Astrocyte (in vitro differentiated cells and primary cell): Measurements from ENCODE around the gene CDC45. TPM values are rescaled to one million over a fixed set of nuclear protein-coding genes. Genes with fewer than 3 reads are reported as not detected.

Experiments used
- DNase-seq: peaks from one replicate; pipeline ENCODE4 v3.0.0-alpha.2; 2010; ENCODE audit warnings: low read depth
- FAIRE-seq: peaks from 2 replicates; lab custom pipeline; 2011; peaks lifted over from hg19 to GRCh38; lab: Jason Lieb, UNC
- H2AFZ ChIP-seq: 2 replicates; pipeline ENCODE4 v1.6.0; 2012; ENCODE audit warnings: low read depth, low read length, inconsistent platforms
- H3K27ac ChIP-seq: 2 replicates; pipeline ENCODE4 v1.5.1; 2011; ENCODE audit warnings: low read depth, low read length, inconsistent platforms
- H3K27me3 ChIP-seq: 2 replicates; pipeline ENCODE4 v1.6.0; 2011; ENCODE audit warnings: low read length, inconsistent platforms; ENCODE audit not compliant: insufficient read depth
- H3K36me3 ChIP-seq: 2 replicates; pipeline ENCODE4 v1.5.1; 2011; ENCODE audit warnings: low read length, inconsistent platforms; ENCODE audit not compliant: insufficient read depth
- H3K4me1 ChIP-seq: 2 replicates; pipeline ENCODE4 v1.5.1; 2011; ENCODE audit warnings: low read length, inconsistent platforms; ENCODE audit not compliant: insufficient read depth
- H3K4me2 ChIP-seq: 2 replicates; pipeline ENCODE4 v1.6.0; 2012; ENCODE audit warnings: low read length, inconsistent platforms
- H3K4me3 ChIP-seq: 2 replicates; pipeline ENCODE4 v1.5.1; 2011; ENCODE audit warnings: low read depth, mild to moderate bottlenecking, low read length, inconsistent platforms; ENCODE audit not compliant: insufficient read depth
- H3K79me2 ChIP-seq: 2 replicates; pipeline ENCODE4 v1.6.0; 2012; ENCODE audit warnings: mild to moderate bottlenecking, low read length, inconsistent platforms; ENCODE audit not compliant: insufficient read depth
- H3K9ac ChIP-seq: 2 replicates; pipeline ENCODE4 v1.6.0; 2012; ENCODE audit warnings: mild to moderate bottlenecking, low read length, inconsistent platforms
- H3K9me3 ChIP-seq: 2 replicates; pipeline ENCODE4 v1.5.1; 2012; ENCODE audit warnings: low read depth, mild to moderate bottlenecking, low read length, inconsistent platforms; ENCODE audit not compliant: insufficient read depth
- H4K20me1 ChIP-seq: 2 replicates; pipeline ENCODE4 v1.6.0; 2012; ENCODE audit warnings: low read length, inconsistent platforms; ENCODE audit not compliant: insufficient read depth
- H3K27ac Mint-ChIP-seq: one replicate; pipeline ENCODE4 v1.8.0; 2021; ENCODE audit warnings: mild to moderate bottlenecking, mixed read lengths; ENCODE audit not compliant: unreplicated experiment
- H3K27me3 Mint-ChIP-seq: one replicate; pipeline ENCODE4 v1.8.0; 2021; ENCODE audit warnings: low read depth, mixed read lengths; ENCODE audit not compliant: unreplicated experiment
- H3K36me3 Mint-ChIP-seq: one replicate; pipeline ENCODE4 v1.8.0; 2021; ENCODE audit warnings: low read depth, mixed read lengths; ENCODE audit not compliant: unreplicated experiment
- H3K4me1 Mint-ChIP-seq: one replicate; pipeline ENCODE4 v1.8.0; 2021; ENCODE audit warnings: low read depth, mixed read lengths; ENCODE audit not compliant: unreplicated experiment
- H3K4me3 Mint-ChIP-seq: one replicate; pipeline ENCODE4 v1.8.0; 2021; ENCODE audit warnings: mild to moderate bottlenecking, moderate library complexity, mixed read lengths; ENCODE audit not compliant: unreplicated experiment
- H3K9me3 Mint-ChIP-seq: one replicate; pipeline ENCODE4 v1.8.0; 2021; ENCODE audit warnings: mild to moderate bottlenecking, mixed read lengths; ENCODE audit not compliant: unreplicated experiment
- EZH2 ChIP-seq: IDR thresholded peaks from 2 replicates; pipeline ENCODE4 v1.6.1; 2012; ENCODE audit warnings: mild to moderate bottlenecking, low read length, inconsistent platforms; ENCODE audit not compliant: insufficient read depth
- total RNA-seq: library from RNA; stranded (reverse); gene quantifications from 2 replicates; pipeline ENCODE4 v1.2.1, GENCODE V29; 2021
- TF ChIP-seq, protein P1 (sequence below): IDR thresholded peaks from 2 replicates; pipeline ENCODE4 v1.5.1; 2011; ENCODE audit warnings: low read depth, mild to moderate bottlenecking, inconsistent platforms, low read length, moderate library complexity; ENCODE audit not compliant: insufficient read depth

CDC45 gene
- total RNA-seq, 1 donor from 2014 or later, result 2.1 TPM

DNA sequence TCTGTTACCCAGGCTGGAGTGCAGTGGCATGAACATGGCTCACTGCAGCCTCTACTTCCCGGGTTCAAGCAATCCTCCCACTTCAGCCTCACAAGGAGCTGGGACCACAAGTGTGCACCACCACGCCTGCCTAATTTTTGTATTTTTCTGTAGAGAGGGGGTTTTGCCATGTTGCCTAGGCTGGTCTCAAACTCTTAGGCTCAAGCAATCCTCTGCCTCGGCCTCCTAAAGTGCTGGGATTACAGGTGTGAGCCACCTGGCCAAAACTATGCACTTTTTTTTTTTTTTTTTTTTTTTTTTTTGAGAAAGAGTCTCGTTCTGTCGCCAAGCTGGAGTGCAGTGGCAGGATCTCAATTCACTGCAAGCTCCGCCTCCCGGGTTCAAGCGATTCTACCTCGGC lies 56.8 kb downstream of the CDC45 start:
- Mint-ChIP-seq H3K36me3 (no peaks in the 10 kb centered on the region), H3K27ac (no peak overlapping the region), H3K4me3 (no peak overlapping the region), H3K4me1 (no peaks in the 10 kb centered on the region), H3K27me3 (peaks cover 3% of the 10 kb centered on the region), H3K9me3 (no peaks in the 10 kb centered on the region)
- Histone ChIP-seq H4K20me1 (no peaks in the 10 kb centered on the region), H3K27me3 (no peaks in the 10 kb centered on the region), H3K27ac (no peak overlapping the region), H3K9me3 (no peaks in the 10 kb centered on the region), H3K9ac (no peak overlapping the region), H3K79me2 (no peaks in the 10 kb centered on the region), H2AFZ (no peak overlapping the region), H3K4me2 (no peak overlapping the region), H3K4me3 (no peak overlapping the region), H3K36me3 (no peaks in the 10 kb centered on the region), H3K4me1 (no peaks in the 10 kb centered on the region)
- no peak for FAIRE-seq
- TF ChIP-seq, protein P1, sequence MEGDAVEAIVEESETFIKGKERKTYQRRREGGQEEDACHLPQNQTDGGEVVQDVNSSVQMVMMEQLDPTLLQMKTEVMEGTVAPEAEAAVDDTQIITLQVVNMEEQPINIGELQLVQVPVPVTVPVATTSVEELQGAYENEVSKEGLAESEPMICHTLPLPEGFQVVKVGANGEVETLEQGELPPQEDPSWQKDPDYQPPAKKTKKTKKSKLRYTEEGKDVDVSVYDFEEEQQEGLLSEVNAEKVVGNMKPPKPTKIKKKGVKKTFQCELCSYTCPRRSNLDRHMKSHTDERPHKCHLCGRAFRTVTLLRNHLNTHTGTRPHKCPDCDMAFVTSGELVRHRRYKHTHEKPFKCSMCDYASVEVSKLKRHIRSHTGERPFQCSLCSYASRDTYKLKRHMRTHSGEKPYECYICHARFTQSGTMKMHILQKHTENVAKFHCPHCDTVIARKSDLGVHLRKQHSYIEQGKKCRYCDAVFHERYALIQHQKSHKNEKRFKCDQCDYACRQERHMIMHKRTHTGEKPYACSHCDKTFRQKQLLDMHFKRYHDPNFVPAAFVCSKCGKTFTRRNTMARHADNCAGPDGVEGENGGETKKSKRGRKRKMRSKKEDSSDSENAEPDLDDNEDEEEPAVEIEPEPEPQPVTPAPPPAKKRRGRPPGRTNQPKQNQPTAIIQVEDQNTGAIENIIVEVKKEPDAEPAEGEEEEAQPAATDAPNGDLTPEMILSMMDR, result no peak
- no peak for TF ChIP-seq EZH2
- DNase-seq, result no peak

DNA sequence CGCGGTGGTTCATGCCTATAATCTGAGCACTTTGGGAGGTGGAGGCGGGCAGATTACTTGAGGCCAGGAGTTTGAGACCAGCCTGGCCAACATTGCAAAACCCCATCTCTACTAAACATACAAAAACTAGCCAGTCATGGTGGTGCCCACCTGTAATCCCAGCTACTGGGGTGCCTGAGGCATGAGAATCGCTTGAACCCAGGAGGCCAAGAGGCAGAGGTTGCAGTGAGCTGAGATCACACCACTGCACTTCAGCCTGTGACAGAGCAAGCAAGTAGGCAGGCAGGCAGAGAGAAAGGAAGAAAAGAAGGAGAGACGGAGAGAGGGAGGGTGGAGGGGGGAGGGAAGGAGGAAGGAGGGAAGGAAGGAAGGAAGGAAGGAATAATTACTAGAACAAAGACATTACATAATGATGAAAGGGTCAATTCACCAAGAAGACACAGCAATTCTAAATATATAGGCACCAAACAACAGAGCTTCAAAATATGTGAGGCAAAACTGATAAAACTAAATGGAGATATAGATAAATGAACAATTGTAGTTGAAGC lies 58.3 kb downstream of the CDC45 start:
- TF ChIP-seq, protein P1, result no peak
- TF ChIP-seq EZH2, result no peak
- DNase-seq (no peak), FAIRE-seq (no peak)
- H3K9me3 ChIP-seq, result no peaks in the 10 kb centered on the region
- no peaks in the 10 kb centered on the region for H3K36me3 ChIP-seq
- H3K4me1 ChIP-seq, result no peaks in the 10 kb centered on the region
- peaks cover 6% of the 10 kb centered on the region for H3K27me3 Mint-ChIP-seq
- no peak overlapping the region for H3K27ac Mint-ChIP-seq
- H4K20me1 ChIP-seq, result no peaks in the 10 kb centered on the region
- H3K4me3 ChIP-seq, result no peak overlapping the region
- H3K4me2 ChIP-seq, result no peak overlapping the region
- no peak overlapping the region for H3K27ac ChIP-seq
- no peaks in the 10 kb centered on the region for H3K79me2 ChIP-seq
- no peak overlapping the region for H3K4me3 Mint-ChIP-seq
- no peaks in the 10 kb centered on the region for H3K4me1 Mint-ChIP-seq
- H2AFZ ChIP-seq, result no peak overlapping the region
- H3K9ac ChIP-seq, result no peak overlapping the region
- no peaks in the 10 kb centered on the region for H3K27me3 ChIP-seq
- H3K9me3 Mint-ChIP-seq, result no peaks in the 10 kb centered on the region
- no peaks in the 10 kb centered on the region for H3K36me3 Mint-ChIP-seq

DNA sequence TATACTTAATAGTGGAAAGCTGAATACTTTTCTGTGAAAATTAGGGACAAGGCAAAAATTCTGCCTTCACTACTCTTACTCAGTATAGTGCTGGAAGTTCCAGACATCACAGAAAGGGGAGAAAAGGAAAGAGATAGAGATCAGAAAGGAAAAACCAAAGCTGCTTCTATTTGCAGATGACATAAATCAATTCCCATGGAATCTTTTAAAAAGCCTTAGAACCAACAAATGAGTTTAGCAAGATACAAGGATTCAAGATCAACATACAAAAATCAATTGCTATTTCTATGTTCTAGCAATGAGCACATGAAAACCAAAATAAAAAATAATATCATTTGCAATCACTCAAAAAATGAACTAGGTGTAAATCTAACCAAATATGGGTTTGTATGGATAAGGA lies 60.7 kb downstream of the CDC45 start:
- DNase-seq (no peak), FAIRE-seq (no peak)
- Histone ChIP-seq H2AFZ (no peak overlapping the region), H3K36me3 (no peaks in the 10 kb centered on the region), H3K9ac (no peak overlapping the region), H4K20me1 (no peaks in the 10 kb centered on the region), H3K4me3 (no peak overlapping the region), H3K79me2 (no peaks in the 10 kb centered on the region), H3K9me3 (no peaks in the 10 kb centered on the region), H3K27me3 (no peaks in the 10 kb centered on the region), H3K27ac (no peak overlapping the region), H3K4me1 (no peaks in the 10 kb centered on the region), H3K4me2 (no peak overlapping the region)
- H3K4me1 Mint-ChIP-seq, result no peaks in the 10 kb centered on the region
- no peak overlapping the region for H3K4me3 Mint-ChIP-seq
- H3K27ac Mint-ChIP-seq, result no peak overlapping the region
- H3K27me3 Mint-ChIP-seq, result peaks cover 10% of the 10 kb centered on the region
- TF ChIP-seq, protein P1, result no peak
- no peak for TF ChIP-seq EZH2
- no peaks in the 10 kb centered on the region for H3K36me3 Mint-ChIP-seq
- H3K9me3 Mint-ChIP-seq, result no peaks in the 10 kb centered on the region
